HG03060 (cell line): ENCODE results near the gene SGSH.

Source experiments
- ATAC-seq: cut with Tn5 transposase; IDR thresholded peaks from one replicate; pipeline ENCODE4 v1.9.1; 2021; ENCODE audit warnings: low read depth, moderate number of reproducible peaks; ENCODE audit not compliant: unreplicated experiment

SGSH gene

DNA sequence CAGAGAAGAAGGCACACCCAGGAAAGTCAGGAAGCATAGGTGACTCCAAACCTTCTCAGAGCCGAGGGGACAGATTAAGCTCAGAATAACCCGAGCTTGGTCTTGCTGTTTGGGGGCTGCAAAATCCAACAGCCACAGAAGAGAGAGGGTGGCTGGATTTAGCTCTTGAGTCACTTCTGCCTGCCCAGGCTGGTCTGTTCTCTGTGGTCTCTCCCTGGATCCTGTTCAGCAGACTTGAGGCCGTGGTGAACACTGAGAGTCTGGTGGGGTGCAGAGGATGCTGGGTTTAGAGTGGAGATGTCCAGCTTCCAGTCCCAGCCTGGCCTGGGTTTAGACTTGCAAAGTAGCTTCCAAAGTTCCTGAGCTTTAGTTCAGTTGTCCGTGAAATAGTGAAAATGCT is 8.9 kb upstream of the SGSH start:
- ATAC-seq: no peak

DNA sequence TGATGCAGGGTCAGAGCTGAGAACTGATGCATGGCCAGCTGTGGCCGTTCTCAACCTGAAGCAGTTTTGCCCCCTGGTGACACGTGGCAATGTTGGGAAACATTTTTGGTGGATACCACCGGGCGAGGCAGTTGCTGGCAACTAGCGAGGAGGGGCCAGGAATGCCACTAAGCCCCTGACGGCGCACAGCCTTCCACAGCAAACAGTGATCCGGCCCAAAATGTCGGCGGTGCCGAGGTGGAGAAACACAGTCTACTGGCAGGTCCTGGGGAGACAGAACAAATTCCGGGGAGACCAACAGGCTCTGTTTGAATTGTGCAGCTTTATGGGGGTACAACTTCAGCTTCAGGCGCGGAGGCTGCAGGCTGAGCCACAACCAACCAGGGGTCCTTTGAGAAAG is 8.3 kb upstream of the SGSH start:
- ATAC-seq: no peak

DNA sequence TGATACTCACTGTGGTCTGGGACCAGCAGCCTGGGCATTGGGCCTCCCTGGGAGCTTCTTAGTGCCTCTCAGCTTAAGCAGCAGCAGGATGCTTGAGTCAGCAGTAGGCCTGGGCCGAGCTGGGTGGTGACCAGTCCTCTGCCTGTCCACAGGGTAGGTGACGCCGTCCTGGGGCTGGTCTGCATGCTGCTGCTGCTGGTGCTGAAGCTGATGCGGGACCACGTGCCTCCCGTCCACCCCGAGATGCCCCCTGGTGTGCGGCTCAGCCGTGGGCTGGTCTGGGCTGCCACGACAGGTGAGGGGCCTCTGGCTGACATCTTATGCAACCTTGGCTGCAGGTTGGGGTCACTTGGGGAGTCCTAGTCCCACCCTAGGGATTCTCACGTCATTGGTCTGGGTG is 7.5 kb upstream of the SGSH start:
- ATAC-seq: no peak

DNA sequence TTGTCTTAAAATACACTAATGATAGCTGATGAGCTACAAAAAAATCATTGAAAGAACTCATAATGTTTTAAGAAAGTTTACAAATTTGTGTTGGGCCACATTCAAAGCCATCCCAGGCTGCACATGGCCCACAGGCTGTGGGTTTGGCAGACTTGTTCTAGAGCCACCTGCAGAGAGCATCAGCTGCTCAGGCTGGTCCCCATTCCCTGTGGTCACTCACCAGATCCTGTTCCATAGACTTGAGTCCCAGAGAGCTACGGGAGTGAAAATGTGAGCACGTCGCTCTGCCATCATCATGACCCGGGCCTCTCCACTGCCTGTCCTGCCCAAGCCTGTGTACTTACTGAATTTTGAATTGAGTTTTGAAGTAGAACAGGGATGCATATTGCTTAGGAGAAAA is 7.0 kb upstream of the SGSH start:
- no peak for ATAC-seq

DNA sequence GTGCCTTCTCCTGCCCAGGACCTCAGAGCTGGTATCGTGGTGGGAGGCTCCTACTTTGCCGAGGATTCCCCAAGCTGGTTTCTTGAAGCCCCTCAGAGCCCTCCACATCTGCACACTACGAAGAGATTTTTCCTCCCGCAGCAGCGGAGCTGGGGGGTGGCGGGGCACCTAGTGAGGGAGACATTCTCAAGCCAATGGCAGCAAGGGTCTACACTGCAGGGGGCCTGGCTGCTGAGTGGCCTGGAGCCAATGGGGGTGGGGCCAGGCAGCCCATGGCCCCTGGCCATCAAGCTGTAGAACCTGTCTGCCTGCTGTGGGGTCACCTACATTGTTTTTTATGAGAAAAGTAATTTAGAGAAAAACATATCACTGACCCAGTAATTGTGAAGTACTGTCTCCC is 5.1 kb upstream of the SGSH start:
- no peak for ATAC-seq

DNA sequence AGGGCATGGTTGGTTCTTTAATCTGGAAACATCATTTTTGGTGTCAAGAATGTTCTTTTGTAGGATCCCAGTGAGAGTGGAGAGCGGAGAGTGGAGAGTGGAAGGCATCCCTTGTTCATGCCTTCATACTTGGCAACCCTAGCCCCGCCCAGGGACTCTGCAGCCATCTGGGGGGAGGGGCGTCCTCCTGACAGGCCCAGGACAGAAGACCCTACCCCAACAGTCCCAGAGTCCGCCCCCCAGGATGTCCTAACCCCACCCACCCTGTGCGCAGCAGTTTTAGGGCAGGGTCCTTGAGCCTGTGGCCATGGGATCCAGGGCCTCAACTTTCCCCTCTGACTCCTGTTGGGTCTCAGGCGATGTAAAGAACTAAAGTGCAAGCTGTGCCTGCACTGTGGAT is 4.5 kb upstream of the SGSH start:
- ATAC-seq: no peak

DNA sequence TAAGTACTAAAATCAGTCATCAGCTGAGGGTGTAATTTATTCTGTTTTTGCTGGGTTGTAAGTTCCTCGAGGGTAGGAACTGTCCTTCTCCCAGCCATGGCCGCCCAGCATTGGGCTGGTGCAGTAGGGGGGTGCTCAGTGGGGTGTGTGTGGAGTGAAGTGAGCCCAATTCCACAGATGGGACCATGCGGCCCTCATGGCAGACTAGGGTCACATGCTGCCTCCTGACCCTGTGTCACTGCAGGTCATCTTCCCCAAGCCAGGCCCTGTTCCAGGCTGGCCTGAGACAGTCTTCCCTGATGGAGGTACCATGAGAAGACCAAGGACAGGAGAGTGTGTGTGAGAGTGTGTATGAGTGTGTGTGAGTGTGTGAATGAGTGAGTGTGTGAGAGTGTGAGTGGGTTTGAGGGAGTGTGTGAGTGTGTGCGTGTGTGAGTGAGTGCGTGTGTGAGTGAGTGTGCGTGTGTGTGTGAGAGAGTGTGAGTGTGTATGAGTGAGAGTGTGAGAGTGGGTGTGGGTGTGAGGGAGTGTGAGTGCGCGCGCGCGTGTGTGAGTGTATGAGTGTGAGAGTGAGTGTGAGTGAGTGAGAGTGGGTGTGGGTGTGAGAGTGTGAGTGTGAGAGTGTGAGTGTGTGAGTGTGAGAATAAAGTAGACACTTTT is 3.8 kb upstream of the SGSH start:
- ATAC-seq: no peak

DNA sequence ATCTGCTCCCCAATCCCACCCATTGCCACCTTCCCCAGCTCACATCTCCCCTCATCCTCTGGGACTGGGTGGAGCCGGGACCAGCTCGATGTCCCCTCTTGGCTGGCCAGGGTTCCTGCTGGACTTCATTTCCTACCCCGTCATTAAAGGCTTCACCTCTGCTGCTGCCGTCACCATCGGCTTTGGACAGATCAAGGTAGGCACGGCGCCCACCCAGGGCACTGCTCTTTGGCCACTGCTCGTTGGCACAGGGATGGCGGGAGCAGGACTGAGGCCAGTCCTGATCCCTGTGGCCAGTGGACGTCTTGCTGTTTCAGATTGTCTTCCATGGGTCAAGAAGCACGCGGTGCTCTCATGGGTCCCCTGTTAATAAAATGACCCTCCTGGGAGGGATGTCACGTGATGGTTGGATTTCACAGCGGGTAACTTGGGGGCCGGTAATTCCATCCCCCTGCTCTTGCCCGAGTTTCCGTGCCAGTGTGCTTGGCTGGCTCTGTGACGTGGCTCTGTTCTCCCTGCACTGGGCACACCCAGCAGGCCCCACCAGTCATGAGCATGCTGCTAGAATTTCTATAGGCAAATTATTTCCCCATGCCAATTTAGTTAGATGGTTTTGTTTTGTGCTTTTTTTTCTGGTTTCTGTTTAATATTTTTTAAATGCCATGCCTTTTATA is 3.1 kb upstream of the SGSH start:
- no peak for ATAC-seq

DNA sequence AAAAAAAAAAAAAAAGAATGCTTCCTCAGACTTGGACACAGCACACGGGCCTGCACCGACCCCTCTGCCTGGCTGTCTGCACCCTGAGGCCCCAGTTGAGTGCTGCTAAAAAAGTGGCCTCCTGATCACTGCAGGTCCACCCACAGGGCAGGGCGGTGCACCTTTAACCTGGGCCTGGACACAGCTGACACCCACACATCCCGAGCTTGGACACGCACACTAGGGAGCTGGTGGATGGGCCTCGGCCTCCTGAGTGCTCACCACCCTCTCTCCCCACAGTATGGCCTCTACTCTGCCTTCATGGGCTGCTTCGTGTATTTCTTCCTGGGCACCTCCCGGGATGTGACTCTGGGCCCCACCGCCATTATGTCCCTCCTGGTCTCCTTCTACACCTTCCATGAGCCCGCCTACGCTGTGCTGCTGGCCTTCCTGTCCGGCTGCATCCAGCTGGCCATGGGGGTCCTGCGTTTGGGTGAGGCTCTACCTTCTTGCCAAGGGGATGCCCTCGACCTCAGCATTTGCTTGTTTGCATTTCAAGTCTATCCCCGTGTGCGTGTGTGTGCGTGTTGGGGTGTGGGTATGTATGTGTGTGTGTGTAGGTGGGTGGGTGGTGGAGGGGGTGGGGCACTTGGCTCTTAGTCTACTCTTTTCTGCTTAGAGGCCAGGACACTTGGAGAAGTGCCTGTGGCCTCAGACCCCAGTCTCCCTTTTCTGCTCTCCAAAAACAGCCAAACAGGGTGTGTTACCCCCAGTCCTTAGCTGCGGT is 2.4 kb upstream of the SGSH start:
- ATAC-seq: no peak

DNA sequence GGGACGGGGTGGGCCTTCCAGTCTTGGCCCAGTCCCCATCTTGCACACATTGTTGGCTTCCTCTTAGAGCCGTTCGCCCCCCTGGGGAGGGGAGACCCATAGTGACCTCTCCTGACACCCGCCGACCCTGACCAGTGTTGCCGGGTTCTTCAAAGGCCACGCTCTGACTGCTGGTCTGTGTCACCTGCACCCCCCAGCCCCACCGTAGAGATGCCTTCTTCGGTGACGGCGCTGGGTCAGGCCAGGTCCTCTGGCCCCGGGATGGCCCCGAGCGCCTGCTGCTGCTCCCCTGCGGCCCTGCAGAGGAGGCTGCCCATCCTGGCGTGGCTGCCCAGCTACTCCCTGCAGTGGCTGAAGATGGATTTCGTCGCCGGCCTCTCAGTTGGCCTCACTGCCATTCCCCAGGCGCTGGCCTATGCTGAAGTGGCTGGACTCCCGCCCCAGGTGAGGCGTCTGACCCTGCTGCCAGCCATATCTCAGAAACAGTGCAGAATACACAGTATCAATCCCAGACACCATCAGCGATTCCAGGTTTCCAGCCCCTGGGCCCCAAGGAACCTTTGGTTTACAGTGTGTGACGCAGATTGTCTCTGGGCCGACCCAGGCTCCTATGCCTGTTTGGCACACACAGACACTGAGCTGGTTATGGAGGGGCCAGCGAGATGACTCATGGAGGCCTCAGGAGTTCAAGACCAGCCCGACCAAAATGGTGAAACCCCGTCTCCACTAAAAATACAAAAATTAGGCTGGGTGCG is 1.4 kb upstream of the SGSH start:
- ATAC-seq: no peak

DNA sequence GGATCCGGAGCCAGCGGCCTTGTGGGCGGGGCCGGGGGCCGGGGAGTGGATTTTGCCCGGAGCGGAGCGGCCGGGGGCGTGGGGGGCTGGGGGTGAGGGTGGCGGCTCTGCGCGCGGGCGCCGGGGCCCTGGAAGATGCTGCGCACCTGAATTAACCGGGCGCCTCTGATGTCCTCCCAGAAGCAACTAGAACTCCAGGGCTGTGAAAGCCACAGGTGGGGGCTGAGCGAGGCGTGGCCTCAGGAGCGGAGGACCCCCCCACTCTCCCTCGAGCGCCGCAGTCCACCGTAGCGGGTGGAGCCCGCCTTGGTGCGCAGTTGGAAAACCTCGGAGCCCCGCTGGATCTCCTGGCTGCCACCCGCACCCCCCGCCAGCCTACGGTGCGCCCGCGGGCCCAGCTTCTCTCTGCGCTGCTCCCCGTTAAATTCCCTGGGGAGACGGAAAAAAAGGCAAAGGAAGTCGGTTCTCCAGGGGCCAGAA is 643 bp upstream of the SGSH start:
- no peak for ATAC-seq

DNA sequence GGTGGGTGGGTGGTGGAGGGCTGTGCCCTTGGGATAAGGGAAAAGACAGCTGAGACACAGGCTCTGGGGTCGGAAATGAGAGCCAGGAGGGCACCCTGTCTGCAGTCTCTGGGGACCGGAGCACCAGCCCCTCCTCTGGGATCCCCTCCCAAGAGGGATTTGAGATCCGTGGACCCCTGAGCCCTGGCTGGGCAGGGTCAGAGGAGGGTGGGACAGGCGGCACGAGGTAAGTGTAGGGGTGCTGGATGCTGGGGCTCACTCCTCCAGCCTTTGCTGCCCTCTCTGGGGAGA is 425 bp downstream of the SGSH start:
- no peak for ATAC-seq

DNA sequence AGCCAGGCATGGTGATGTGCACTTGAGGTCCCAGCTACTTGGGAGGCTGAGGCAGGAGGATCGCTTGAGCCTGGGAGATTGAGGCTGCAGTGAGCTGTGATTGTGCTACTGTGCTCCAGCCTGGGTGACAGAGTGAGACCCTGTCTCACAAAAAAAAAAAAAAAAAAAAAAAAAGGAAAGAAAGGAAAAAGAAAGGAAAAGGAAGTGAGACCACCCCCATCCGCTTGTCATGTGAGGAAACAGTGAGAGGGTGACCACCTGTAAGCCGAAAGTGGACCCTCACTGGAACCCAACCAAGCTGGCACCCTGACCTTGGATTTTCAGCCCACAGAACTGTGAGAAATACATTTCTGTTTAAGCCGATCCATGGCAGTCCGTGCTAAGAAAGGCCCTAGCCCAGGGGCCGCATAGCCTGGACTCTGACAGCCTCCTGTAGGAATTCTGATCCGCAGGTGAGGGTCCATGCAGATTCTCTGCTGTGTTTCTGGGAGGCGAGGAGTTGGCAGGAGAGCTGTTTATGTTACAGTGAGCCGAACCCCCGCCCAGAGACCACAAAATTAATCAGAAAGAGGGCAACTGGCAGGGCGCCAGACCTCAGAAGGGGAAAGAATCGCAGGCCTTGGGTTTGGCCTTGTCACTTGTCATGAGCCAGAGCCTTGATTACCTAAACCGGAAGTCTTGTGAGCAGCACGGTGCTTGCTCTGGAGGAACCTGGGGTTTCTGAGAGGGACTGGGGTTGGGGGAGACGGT is 945 bp downstream of the SGSH start:
- no peak for ATAC-seq

DNA sequence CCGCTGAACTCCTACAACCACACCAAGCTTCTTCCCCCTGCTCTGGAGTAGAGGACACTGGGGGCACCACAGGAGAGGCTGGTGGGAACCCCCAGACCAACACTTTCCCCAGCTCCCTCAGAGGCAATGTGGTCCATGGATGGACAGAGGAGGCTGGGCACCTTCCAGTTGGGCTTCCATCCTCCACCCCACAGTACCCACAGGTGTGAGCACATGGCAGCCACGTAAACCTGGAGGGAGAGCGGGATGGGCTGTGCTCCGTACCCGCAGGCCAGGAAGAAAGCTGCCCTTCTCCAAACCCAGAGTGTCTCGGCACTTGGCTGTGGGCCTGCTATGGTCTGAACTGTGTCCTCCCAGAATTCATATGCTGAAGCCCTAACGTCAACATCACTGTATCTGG is 1.7 kb downstream of the SGSH start:
- ATAC-seq: no peak

DNA sequence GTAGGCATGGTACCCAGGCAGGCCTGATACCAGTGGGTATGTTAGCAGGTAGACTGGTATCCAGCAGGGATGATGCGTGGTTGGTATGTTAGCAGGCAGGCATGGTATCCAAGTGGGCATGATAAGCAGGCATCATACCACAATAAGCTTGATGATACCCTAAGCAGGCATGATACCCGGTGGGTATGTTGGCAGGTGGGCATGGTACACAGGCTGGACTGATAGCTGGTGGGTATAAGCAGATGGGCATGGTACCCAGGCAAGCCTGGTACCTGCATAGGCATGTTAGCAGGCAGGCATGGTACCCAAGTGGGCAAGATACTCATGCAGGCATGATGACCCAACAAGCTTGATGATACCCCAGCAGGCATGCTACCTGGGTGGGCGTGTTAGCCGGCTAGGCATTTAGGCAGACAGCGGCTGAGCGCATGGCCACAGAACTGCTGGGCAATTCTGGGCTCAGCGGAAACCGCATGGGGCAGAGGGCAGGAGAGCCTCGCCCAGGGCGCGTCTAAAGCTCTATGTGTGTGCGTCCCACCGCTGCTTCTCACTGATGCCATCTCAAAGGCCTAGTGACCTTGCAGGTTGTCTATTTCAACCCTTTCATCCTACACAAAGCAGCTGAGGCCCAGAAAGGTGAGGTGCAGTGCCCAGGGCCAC is 2.3 kb downstream of the SGSH start:
- no peak for ATAC-seq

DNA sequence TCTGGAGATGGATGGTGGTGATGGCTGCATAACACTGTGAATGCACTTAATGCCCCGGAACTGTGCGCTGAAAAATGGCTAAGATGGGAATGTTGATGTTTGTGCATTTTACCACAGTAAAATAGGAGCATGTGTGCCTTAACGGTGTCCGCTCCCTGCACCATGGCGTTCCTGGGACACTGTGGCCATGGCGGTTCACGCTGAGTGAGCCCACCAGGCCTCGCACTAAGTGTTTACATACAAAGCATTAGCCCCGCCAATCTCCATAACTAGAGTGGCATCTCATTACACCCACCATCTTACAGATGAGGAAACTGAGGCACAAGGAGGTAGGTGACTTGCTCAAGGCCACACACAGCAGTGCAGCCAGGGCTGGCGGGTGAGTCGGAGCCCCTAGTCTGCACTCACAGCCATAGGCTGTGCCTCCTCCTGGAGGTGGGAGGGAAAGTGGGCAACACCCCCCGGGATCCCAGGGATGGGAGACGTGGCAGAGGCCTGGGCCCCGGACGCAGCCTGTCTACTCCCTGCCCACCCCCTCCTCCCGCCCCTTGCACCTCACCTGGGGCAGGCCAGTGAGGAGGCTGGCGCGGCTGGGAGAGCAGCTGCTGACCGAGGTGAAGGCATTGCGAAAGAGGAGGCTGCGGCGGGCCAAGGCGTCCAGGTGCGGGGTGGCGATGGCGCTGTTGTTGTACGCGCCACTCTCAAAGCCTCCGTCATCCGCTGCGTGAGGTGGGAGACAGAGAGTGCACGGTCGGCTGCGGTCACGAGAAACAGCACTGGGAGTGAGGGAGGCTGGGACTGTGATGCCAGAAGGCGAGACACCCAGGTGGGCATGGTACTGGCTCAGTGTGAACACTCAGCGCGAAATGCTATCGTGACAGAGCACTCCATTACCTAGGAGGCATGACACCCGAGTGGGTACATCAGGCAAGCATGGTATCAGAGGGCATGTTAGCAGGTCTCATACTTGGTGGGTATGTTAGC is 3.4 kb downstream of the SGSH start:
- no peak for ATAC-seq

DNA sequence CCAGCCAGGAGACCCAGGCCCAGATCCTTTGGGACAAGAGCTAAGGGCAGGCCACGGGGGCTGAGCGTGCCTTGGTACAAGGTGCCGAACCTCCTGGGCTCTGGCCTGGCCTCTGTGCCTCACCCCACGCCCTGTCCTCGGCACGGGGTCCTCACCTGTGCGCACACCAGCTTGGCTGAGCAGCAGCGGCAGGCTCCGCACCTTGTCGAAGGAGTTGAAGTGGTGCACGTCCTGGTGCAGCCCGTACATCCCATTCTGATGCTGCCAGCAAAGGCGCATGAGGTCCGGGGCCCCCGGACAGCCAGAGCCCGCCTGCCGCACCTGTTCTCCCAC is 5.3 kb downstream of the SGSH start:
- no peak for ATAC-seq

DNA sequence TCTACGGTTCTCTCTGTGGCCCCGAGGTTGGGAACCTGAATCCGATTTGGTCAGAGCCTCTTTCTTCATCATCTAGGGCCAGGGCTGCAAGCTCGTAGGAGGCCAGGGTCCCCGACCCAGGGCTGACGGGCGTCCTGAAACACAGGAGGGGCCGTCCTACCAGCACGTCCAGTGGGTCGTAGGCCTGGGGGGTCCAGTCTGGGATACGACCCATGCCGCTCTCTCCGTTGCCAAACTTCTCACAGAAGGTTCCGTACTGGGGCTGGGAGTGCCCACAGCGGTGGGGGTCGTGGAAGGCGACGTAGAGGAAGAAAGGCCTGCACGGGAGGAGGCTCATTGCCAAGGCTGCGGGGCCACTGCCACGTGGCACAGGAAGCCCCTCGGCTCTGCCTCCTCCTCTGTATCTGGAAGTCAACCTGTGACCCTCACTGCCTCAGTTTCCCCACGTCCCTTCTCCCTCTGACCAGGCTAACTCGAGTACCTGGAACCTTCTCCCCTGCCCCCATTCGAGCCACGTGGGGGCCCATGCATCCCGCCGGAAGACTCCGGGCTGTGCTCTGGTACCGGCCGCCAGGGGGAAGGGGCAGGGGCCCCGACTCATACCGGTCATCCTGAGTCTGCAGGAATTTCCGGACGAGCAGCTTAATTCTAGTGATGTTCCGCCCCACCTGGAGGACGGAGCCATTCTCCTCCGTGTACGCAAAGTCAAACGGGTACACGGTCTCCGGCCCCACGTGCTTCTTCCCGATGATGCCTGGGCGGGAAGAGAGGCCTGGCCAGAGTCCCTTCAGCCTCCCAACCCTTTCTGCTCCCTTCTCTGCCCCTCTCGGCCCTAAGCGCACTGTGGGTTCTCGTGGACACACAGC is 5.9 kb downstream of the SGSH start:
- ATAC-seq: no peak
